WTC11 (cell line): Measurements from ENCODE around the gene KRT79. TPM values are rescaled to one million over a fixed set of nuclear protein-coding genes. Genes with fewer than 3 reads are reported as not detected.
A peak's percentile ranks its signal among the peaks of the same experiment; 100 is the strongest.

Experiments
- ATAC-seq: fragments of 200-7000 bp; cut with Tn5 transposase; 2 replicates; pipeline ENCODE4 v1.10.0; 2021; ENCODE audit warnings: mild to moderate bottlenecking, moderate library complexity
- CTCF ChIA-PET: fragments of 300-600 bp; sonication (Branson Sonifier 250); formaldehyde crosslinking; loops from one replicate; lab custom pipeline; 2021; ENCODE audit warnings: antibody characterized with exemption; lab: Charles Lee
- POLR2A ChIA-PET: fragments of 350-600 bp; sonication (Branson Sonifier 250); formaldehyde crosslinking; loops from one replicate; lab custom pipeline; 2021; ENCODE audit warnings: antibody characterized with exemption; lab: Charles Lee
- DNase-seq: peaks from one replicate; pipeline ENCODE4 v3.0.0; 2021; ENCODE audit warnings: low spot score
- H3K27ac Mint-ChIP-seq: 2 replicates; pipeline ENCODE4 v1.8.0; 2021; ENCODE audit warnings: mixed read lengths
- H3K27me3 Mint-ChIP-seq: 2 replicates; pipeline ENCODE4 v1.8.0; 2021; ENCODE audit warnings: low read depth, mild to moderate bottlenecking, moderate library complexity, mixed read lengths
- H3K36me3 Mint-ChIP-seq: 2 replicates; pipeline ENCODE4 v1.8.0; 2021; ENCODE audit warnings: mixed read lengths
- H3K4me1 Mint-ChIP-seq: 2 replicates; pipeline ENCODE4 v1.8.0; 2022; ENCODE audit warnings: mixed read lengths
- H3K4me3 Mint-ChIP-seq: 2 replicates; pipeline ENCODE4 v1.8.0; 2021; ENCODE audit warnings: mild to moderate bottlenecking, moderate library complexity, mixed read lengths
- H3K9me3 Mint-ChIP-seq: 2 replicates; pipeline ENCODE4 v1.8.0; 2021; ENCODE audit warnings: mixed read lengths
- ESRRA ChIP-seq: sonication (generic); formaldehyde crosslinking; IDR thresholded peaks from 2 replicates; pipeline ENCODE4 v1.8.1; 2022; ENCODE audit warnings: mild to moderate bottlenecking, missing genetic modification reagents, borderline replicate concordance
- FOXK1 ChIP-seq: sonication (generic); formaldehyde crosslinking; IDR thresholded peaks from 2 replicates; pipeline ENCODE4 v1.8.0; 2022; ENCODE audit warnings: mild to moderate bottlenecking, moderate library complexity, missing genetic modification reagents
- SMAD4 ChIP-seq: sonication (generic); formaldehyde crosslinking; IDR thresholded peaks from 2 replicates; pipeline ENCODE4 v1.8.0; 2022; ENCODE audit warnings: mild to moderate bottlenecking, missing genetic modification reagents
- ZNF317 ChIP-seq: sonication (generic); formaldehyde crosslinking; IDR thresholded peaks from 2 replicates; pipeline ENCODE4 v1.8.1; 2023; ENCODE audit warnings: low read depth, mild to moderate bottlenecking, moderate library complexity, missing genetic modification reagents, borderline replicate concordance
- total RNA-seq: library from RNA; stranded (reverse); gene quantifications from 3 replicates; pipeline ENCODE4 v1.2.3, GENCODE V29; 2021
- TF ChIP-seq, protein P1 (sequence below): sonication (generic); formaldehyde crosslinking; IDR thresholded peaks from 2 replicates; pipeline ENCODE4 v1.8.1; 2022; ENCODE audit warnings: low read depth, missing genetic modification reagents, borderline replicate concordance
- TF ChIP-seq, protein P2 (sequence below): fragments of 250-450 bp; sonication (Bioruptor Pico); IDR thresholded peaks from 2 replicates; pipeline ENCODE4 v1.9.0; 2021; ENCODE audit warnings: mild to moderate bottlenecking
- TF ChIP-seq, protein P3 (sequence below): sonication (generic); formaldehyde crosslinking; IDR thresholded peaks from 2 replicates; pipeline ENCODE4 v1.8.0; 2022; ENCODE audit warnings: mild to moderate bottlenecking, missing genetic modification reagents
- TF ChIP-seq, protein P4 (sequence below): sonication (generic); formaldehyde crosslinking; IDR thresholded peaks from 2 replicates; pipeline ENCODE4 v1.8.1; 2023; ENCODE audit warnings: mild to moderate bottlenecking, missing genetic modification reagents, moderate library complexity
- TF ChIP-seq, protein P5 (sequence below): fragments of 250-450 bp; sonication (Bioruptor Pico); IDR thresholded peaks from 2 replicates; pipeline ENCODE4 v1.9.0; 2021; ENCODE audit warnings: mild to moderate bottlenecking
- TF ChIP-seq, protein P6 (sequence below): sonication (generic); formaldehyde crosslinking; IDR thresholded peaks from 2 replicates; pipeline ENCODE4 v1.8.0; 2022; ENCODE audit warnings: mild to moderate bottlenecking, missing genetic modification reagents
- TF ChIP-seq, protein P7 (sequence below): fragments of 200-600 bp; IDR thresholded peaks from 2 replicates; pipeline ENCODE4 v1.8.0; 2022; ENCODE audit warnings: antibody characterized with exemption
- TF ChIP-seq, protein P8 (sequence below): sonication (generic); formaldehyde crosslinking; IDR thresholded peaks from 2 replicates; pipeline ENCODE4 v1.8.1; 2023; ENCODE audit warnings: mild to moderate bottlenecking, missing genetic modification reagents, borderline replicate concordance
- TF ChIP-seq, protein P9 (sequence below): sonication (generic); formaldehyde crosslinking; IDR thresholded peaks from 2 replicates; pipeline ENCODE4 v1.8.1; 2022; ENCODE audit warnings: mild to moderate bottlenecking, moderate library complexity, missing genetic modification reagents

Gene KRT79
- total RNA-seq, 1 experiment from 2014 or later, result not detected

DNA sequence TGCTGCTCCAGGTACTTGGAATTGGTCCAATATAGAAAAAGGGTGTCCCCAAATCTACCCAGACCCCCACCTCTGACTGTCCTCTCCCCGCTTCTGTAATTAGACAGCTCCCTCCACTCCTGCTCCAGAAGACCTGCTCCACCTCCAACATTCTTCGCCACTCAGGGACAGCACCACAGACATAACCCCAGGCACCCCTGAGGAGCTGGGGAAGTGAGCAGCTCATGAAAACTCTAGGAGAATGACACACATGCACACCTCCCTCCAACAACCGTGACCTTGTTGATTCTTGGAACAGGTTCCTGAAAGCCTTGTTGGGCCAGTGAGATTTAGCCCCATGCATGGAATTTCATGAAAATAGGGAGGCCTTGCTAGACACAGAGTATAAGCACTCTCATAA is 28.4 kb downstream of the KRT79 start (continued):
- TF ChIP-seq, protein P1, sequence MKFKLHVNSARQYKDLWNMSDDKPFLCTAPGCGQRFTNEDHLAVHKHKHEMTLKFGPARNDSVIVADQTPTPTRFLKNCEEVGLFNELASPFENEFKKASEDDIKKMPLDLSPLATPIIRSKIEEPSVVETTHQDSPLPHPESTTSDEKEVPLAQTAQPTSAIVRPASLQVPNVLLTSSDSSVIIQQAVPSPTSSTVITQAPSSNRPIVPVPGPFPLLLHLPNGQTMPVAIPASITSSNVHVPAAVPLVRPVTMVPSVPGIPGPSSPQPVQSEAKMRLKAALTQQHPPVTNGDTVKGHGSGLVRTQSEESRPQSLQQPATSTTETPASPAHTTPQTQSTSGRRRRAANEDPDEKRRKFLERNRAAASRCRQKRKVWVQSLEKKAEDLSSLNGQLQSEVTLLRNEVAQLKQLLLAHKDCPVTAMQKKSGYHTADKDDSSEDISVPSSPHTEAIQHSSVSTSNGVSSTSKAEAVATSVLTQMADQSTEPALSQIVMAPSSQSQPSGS (CRISPR knock-in tag), result no peak
- TF ChIP-seq, all 79 proteins: peak for 0

DNA sequence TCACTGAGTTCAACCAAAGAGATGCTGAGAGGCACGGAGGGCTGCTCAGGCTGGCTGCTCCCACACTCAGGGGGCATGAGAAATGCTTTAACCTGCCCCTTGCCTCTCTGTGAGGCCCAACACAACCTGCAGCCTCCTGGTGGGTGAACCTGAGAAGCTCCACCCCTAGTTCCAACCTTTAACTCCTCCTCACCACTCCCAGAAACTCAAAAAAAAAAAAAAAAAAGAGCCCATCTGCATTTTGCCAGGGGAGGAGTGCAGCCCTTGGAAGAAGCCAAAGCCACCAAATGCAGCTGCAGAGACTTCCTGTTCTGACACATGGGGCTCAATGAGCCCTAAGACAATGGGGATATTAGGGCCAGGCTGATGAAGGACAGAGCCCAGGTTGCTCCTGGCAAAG is 29.1 kb downstream of the KRT79 start:
- DNase-seq, result peak; percentile 45
- TF ChIP-seq, protein P2, sequence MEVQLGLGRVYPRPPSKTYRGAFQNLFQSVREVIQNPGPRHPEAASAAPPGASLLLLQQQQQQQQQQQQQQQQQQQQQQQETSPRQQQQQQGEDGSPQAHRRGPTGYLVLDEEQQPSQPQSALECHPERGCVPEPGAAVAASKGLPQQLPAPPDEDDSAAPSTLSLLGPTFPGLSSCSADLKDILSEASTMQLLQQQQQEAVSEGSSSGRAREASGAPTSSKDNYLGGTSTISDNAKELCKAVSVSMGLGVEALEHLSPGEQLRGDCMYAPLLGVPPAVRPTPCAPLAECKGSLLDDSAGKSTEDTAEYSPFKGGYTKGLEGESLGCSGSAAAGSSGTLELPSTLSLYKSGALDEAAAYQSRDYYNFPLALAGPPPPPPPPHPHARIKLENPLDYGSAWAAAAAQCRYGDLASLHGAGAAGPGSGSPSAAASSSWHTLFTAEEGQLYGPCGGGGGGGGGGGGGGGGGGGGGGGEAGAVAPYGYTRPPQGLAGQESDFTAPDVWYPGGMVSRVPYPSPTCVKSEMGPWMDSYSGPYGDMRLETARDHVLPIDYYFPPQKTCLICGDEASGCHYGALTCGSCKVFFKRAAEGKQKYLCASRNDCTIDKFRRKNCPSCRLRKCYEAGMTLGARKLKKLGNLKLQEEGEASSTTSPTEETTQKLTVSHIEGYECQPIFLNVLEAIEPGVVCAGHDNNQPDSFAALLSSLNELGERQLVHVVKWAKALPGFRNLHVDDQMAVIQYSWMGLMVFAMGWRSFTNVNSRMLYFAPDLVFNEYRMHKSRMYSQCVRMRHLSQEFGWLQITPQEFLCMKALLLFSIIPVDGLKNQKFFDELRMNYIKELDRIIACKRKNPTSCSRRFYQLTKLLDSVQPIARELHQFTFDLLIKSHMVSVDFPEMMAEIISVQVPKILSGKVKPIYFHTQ (CRISPR knock-in tag), result no peak
- TF ChIP-seq, protein P3, sequence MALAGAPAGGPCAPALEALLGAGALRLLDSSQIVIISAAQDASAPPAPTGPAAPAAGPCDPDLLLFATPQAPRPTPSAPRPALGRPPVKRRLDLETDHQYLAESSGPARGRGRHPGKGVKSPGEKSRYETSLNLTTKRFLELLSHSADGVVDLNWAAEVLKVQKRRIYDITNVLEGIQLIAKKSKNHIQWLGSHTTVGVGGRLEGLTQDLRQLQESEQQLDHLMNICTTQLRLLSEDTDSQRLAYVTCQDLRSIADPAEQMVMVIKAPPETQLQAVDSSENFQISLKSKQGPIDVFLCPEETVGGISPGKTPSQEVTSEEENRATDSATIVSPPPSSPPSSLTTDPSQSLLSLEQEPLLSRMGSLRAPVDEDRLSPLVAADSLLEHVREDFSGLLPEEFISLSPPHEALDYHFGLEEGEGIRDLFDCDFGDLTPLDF (CRISPR knock-in tag), result no peak
- TF ChIP-seq, protein P4, sequence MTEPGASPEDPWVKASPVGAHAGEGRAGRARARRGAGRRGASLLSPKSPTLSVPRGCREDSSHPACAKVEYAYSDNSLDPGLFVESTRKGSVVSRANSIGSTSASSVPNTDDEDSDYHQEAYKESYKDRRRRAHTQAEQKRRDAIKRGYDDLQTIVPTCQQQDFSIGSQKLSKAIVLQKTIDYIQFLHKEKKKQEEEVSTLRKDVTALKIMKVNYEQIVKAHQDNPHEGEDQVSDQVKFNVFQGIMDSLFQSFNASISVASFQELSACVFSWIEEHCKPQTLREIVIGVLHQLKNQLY (CRISPR knock-in tag), result no peak
- TF ChIP-seq, protein P5, sequence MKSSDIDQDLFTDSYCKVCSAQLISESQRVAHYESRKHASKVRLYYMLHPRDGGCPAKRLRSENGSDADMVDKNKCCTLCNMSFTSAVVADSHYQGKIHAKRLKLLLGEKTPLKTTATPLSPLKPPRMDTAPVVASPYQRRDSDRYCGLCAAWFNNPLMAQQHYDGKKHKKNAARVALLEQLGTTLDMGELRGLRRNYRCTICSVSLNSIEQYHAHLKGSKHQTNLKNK (CRISPR knock-in tag), result no peak
- TF ChIP-seq ZNF317 (CRISPR knock-in tag), result no peak
- TF ChIP-seq FOXK1 (CRISPR knock-in tag), result no peak
- no peak for TF ChIP-seq SMAD4 (CRISPR knock-in tag)
- TF ChIP-seq, protein P6, sequence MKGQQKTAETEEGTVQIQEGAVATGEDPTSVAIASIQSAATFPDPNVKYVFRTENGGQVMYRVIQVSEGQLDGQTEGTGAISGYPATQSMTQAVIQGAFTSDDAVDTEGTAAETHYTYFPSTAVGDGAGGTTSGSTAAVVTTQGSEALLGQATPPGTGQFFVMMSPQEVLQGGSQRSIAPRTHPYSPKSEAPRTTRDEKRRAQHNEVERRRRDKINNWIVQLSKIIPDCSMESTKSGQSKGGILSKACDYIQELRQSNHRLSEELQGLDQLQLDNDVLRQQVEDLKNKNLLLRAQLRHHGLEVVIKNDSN, result no peak
- TF ChIP-seq, protein P7, sequence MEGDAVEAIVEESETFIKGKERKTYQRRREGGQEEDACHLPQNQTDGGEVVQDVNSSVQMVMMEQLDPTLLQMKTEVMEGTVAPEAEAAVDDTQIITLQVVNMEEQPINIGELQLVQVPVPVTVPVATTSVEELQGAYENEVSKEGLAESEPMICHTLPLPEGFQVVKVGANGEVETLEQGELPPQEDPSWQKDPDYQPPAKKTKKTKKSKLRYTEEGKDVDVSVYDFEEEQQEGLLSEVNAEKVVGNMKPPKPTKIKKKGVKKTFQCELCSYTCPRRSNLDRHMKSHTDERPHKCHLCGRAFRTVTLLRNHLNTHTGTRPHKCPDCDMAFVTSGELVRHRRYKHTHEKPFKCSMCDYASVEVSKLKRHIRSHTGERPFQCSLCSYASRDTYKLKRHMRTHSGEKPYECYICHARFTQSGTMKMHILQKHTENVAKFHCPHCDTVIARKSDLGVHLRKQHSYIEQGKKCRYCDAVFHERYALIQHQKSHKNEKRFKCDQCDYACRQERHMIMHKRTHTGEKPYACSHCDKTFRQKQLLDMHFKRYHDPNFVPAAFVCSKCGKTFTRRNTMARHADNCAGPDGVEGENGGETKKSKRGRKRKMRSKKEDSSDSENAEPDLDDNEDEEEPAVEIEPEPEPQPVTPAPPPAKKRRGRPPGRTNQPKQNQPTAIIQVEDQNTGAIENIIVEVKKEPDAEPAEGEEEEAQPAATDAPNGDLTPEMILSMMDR, result no peak
- TF ChIP-seq, protein P8, sequence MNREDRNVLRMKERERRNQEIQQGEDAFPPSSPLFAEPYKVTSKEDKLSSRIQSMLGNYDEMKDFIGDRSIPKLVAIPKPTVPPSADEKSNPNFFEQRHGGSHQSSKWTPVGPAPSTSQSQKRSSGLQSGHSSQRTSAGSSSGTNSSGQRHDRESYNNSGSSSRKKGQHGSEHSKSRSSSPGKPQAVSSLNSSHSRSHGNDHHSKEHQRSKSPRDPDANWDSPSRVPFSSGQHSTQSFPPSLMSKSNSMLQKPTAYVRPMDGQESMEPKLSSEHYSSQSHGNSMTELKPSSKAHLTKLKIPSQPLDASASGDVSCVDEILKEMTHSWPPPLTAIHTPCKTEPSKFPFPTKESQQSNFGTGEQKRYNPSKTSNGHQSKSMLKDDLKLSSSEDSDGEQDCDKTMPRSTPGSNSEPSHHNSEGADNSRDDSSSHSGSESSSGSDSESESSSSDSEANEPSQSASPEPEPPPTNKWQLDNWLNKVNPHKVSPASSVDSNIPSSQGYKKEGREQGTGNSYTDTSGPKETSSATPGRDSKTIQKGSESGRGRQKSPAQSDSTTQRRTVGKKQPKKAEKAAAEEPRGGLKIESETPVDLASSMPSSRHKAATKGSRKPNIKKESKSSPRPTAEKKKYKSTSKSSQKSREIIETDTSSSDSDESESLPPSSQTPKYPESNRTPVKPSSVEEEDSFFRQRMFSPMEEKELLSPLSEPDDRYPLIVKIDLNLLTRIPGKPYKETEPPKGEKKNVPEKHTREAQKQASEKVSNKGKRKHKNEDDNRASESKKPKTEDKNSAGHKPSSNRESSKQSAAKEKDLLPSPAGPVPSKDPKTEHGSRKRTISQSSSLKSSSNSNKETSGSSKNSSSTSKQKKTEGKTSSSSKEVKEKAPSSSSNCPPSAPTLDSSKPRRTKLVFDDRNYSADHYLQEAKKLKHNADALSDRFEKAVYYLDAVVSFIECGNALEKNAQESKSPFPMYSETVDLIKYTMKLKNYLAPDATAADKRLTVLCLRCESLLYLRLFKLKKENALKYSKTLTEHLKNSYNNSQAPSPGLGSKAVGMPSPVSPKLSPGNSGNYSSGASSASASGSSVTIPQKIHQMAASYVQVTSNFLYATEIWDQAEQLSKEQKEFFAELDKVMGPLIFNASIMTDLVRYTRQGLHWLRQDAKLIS (CRISPR knock-in tag), result no peak
- TF ChIP-seq, protein P9, sequence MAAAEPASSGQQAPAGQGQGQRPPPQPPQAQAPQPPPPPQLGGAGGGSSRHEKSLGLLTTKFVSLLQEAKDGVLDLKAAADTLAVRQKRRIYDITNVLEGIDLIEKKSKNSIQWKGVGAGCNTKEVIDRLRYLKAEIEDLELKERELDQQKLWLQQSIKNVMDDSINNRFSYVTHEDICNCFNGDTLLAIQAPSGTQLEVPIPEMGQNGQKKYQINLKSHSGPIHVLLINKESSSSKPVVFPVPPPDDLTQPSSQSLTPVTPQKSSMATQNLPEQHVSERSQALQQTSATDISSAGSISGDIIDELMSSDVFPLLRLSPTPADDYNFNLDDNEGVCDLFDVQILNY (CRISPR knock-in tag), result no peak
- no peak for TF ChIP-seq ESRRA
- peaks cover 42% of the 10 kb centered on the region for H3K4me1 Mint-ChIP-seq
- POLR2A ChIA-PET, result interaction anchor here (0.6 to 1.1 kb wide), 4 partner anchors 14 to 98 kb away, joined by 3 to 4 read pairs (median 4); no protein-coding TSS in a partner anchor
- CTCF ChIA-PET, result interaction anchor here (0.5 to 2.7 kb wide), 17 partner anchors 14 to 633 kb away, joined by 3 to 19 read pairs (median 3); no protein-coding TSS in a partner anchor
- peaks cover 2% of the 10 kb centered on the region; the same call in 1 of the 2 replicates for H3K27me3 Mint-ChIP-seq
- H3K36me3 Mint-ChIP-seq, result no peaks in the 10 kb centered on the region
- H3K27ac Mint-ChIP-seq, result peak overlapping the region; percentile 47; the same call in 1 of the 2 replicates
- no peaks in the 10 kb centered on the region for H3K9me3 Mint-ChIP-seq
- H3K4me3 Mint-ChIP-seq, result no peak overlapping the region
- ATAC-seq, result peak; percentile 93
